ENCODE measurements around the gene TCP11L1.

TCP11L1 gene, protein sequence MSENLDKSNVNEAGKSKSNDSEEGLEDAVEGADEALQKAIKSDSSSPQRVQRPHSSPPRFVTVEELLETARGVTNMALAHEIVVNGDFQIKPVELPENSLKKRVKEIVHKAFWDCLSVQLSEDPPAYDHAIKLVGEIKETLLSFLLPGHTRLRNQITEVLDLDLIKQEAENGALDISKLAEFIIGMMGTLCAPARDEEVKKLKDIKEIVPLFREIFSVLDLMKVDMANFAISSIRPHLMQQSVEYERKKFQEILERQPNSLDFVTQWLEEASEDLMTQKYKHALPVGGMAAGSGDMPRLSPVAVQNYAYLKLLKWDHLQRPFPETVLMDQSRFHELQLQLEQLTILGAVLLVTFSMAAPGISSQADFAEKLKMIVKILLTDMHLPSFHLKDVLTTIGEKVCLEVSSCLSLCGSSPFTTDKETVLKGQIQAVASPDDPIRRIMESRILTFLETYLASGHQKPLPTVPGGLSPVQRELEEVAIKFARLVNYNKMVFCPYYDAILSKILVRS

DNA sequence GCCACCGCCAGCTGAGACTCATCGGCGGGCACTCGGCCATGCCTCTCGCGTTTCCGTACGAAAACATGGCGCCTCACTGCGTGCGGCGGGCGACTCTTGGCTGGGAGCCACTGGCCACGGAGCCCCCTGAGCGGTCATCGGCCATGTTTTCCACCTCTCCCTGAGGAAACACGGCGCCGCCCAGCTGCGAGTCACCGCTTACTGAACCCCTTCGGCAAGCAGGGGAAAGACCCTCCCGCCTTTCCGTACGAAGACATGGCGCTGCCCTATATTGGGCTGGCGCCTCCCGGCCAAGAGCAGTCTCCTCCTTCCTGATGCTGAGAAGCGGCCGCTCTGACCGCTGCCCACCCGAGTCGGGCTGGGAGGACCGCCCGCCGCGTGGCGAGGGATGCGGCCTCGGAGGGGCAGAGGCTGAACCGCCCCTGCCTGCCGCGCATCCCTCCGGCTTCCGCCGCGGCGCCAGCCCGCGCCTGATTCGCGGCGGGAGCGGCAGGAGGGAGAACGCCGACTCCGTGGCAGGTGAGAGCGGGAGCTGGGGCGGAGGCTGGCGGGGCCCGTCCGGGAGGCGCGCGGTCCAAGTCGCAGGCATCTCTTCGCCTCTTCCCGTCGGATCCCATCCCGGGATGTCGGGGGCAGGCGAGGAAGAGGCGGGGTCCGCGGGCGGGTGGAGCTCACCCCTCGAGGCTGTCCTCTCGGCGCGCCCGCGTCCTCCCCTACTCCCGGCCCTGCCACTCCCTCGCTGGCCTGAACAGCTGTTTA, at the start of gene TCP11L1:
Gene TCP11L1 (plus strand): TSS at position 299 of the 759 bp plus-strand sequence. CDS start 4,202 bp downstream, outside the sequence.
- DNase-seq = peak; percentile 74 to 82

DNA sequence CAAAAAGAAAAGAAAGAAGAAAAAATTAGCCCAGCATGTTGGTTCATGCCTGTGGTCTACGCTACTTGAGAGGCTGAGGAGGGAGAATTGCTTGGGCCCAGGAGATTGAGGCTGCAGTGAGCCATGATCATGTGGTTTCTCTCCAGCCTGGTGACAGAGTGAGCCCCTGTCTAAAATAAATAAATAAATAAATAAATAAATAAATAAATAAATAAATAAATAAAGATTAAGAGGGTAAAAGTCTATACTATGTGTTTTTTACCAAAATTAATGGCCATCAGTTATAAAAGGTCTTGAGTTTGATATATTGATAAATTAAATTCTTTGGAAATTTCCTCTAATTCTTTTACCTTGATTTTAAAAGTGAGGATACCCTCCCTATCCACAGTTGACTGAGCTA, 48.9 kb upstream of the TCP11L1 start:
- DNase-seq = no peak

DNA sequence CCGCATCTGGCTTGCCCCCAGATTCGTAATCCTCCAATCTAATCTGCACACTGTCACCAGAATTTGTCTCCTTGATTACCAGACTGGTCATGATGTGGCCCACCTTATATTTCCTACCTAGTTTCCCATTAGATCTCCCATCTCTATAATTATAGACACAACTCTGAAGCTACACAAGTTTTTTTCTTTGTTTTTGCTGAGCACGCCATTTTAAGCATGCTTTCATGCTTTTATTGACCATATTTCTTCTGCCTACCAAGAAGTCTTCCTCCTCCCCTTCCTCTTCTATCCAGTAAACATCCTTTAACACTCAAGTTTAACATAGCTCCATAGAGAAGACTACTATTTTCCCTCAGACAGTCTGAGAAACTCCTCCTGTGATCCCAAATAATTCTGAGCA, 47.9 kb upstream of the TCP11L1 start:
- no peak for DNase-seq

DNA sequence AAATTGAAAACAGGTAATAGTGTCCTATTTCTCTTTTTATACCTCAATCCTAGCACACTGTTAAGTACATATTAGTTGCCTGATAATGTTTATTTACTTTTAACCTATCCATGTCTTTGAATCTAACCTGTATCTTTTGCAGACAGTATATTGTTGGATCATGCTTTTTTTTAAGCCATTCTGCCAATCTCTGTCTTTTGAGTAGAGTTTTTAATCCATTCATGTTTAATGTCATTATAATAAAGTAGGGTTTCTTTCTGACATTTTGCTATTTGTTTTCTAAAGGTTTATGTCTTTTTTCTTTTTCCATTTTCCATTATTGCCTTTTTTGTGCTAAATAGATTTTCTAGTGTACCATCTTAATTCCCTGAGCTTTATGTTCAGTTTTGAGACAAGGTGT, 47.5 kb upstream of the TCP11L1 start:
- no peak for DNase-seq

DNA sequence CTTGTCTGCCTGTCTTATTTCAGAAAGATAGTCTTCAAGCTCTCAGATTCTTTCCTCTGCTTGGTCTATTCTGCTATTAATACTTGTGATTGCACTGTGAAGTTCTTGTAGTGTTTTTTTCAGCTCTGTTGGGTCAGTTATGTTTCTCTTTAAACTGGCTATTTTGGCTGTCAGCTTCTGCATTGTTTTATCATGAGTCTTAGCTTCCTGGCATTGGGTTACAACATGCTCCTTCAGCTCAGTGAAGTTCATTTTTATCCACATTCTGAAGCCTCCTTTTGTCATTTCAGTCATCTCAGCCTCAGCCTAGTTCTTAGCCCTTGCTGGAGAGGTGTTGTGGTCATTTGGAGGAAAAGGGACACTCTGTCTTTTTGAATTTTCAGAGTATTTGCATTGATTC, 39.2 kb upstream of the TCP11L1 start:
- no peak for DNase-seq

DNA sequence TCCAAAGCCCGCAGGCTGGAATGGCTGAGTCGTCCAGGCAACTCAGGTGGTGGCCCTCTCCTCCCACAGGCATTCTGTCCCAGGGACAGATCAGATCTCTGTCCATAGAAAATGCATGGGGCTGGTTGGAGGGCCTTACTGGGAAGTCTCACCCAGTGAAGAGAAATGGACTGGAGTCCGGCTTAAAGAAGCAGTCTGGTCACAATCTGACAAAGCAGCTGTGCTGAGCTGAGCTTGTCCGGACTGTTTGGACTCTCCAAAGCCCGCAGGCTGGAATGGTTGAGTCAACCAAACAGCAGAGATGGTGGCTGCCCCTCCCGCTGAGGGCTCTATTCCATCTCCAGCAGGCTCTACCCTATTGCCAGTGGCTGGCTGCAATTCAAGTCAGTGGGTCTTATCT, 38.1 kb upstream of the TCP11L1 start:
- no peak for DNase-seq

DNA sequence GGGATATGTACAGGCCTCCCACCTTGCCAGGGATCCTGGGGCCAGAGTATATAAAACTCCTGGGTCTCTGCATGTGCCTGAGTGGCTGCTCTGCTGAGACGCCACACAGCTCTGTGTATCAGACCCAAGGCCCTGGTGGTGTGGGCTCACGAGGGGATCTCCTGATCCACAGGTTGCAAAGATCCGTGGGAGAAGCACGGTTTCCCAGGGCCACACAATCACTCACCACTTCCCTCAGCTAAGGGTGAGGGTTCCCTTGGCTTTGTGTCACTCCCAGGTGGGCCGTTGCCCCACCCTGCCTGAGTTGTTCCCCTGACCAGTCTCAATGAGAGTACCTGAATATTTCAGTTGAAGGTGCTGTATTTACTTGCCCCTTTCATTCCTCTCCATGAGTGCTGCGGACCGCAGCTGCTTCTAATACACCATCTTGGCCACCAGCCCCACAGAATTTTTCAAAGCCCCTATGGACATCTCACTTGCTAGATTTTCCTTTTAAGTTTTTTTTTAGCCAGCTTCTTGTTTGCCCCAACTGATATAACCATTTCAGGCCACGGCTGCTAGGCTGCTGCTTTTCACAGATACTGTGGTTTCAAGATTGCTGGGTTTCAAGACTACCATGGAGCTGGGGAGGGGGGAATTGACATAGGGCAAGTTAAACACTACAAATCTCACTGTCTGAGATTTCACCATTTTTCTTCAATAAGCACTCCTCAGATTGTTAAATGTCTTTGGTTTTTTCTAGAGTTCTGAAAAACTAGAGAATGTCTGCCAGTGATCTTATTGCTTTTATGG, 37.4 kb upstream of the TCP11L1 start:
- DNase-seq = no peak

DNA sequence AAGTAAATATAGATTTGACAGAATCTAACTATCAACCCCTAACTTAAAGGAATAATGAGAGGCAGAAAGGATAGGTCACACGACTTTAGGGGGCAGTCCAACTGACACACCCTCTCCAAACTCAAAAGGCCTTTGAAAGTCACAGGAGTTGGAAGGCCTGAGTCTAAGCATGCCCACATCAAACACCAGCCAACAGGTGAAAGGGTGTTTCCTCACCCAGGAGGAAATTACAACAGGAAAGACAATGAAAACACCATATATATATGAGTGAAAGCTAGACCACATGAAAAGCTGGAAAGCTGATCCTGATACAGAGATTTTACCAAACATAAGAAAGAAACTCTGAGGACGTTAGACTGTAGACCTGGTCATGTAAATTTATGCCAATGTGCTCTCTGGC, 34.2 kb upstream of the TCP11L1 start:
- peak in 1 of 2 donors; percentile 43 for DNase-seq

DNA sequence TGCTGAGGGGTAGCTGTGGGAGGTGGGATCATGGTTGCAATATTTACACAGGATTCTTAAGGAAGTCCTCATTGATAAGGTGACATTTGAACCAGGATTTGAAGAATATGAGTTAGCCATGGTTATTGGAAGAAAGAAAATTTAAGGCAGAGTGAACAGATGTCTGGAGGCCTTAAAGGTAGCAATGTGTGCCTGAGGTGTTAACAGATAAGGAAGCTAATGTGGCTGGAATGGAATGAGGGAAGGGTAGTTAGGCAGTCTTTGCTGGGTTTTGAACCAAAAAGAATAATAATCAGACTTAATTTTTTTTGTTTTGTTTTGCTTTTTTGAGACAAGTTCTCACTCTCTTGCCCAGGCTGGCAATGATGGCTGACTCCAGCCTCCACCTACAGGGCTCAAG, 33.4 kb upstream of the TCP11L1 start:
- no peak for DNase-seq

DNA sequence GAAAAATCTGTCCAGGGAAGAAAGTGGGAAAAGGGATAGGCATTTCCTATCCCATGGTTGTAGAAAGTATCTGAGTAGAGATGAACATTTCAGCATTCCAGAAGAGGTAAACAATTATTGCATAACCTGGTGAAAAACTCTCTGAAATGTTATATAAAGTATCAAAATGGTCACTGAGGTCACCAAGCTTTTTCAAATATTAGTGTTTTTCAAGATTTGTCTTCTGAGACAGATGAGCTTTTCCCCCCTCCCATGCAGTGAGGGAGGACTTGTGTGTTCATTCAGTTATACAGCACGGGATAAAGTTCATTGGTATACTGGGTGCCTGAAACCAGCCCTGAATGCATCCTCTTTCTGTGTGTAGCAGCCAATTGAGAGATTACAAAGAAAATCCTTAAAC, 25.6 kb upstream of the TCP11L1 start:
- no peak for DNase-seq

DNA sequence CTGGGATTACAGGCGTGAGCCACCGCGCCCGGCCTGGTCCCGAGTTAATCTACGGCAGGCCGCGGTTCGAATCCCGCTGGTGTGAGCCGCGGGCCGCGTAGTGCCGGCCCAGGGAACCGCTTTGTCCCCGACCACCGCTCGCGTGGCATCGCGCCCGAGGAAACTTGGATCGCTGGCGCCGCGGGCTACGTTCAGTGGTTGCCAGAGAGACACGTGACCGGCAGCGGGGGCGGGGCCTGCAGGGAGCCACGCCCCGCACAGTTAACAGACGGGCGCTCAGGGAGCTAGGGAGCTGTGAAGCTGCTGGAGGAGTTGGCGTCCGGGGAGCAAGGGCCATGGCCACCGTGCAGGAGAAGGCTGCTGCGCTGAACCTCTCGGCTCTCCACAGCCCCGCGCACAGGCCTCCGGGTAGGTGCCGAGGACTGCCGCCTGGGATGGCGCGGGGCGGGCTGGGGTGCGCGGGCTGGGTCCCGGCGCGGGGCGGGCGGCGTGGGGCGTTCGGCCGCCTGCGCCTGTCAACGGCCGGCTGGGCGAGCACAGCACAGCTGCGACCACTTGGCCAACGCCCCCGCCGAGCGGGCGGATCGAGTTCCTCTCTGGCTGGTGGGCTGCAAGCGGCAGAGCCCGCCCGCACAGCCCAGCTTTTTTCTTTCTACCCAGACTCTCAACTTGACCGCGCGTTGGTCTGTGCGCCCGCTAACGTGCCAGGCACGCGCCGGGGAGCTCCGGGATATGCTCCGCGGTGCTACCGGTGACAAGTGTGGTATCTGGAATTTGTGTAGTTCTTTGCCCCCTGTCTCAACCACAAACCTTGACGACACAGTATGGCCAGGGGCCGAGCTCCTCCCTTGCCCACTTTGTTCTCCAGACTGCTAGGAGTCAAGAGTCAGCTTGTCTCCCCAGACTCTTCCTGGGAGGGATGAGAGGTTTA, 23.5 kb upstream of the TCP11L1 start, which contains the start of gene DEPDC7:
Gene DEPDC7 (plus strand): TSS at position 258 of the 931 bp plus-strand sequence. CDS start 78 bp downstream, at position 336.
- DNase-seq = peak; percentile 80 to 83

DNA sequence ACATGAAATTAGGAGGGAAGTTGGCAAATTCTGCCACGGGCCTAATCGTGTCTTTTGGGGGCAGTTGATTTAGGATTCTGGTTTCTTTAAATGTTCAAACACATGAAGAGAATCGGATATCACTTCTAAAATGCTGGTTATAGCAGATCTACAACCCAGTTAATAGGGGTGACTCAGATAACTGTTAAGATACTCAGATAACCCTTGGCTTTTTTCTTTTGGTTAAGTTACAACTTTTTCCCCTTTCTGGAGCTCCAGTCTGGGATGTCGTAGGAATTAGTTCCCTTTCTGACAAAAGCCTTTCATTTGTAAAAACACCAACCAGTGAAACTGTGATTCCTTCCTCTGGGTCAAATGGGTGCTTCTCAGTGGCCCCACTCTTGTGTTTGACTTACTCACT, 22.7 kb upstream of the TCP11L1 start:
- DNase-seq = no peak

DNA sequence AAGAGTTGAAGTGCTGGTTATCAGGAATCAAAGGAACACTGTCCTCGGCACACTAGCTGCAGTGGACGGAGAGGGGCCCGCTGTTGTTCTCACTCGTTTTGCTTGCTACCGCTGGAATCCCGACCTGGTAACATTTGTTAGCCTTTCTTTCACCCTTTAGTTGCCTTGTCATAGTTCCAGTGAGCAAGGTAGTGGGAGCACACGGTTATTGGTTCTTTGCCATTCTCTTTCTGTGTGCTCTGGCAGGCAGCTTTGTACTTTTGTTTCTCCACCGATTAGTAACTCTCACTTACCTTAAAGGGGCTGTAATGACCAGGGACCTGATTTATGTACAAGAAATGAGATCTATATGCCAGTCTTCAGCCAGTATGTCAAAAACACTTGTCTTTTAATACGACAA, 21.9 kb upstream of the TCP11L1 start:
- DNase-seq = no peak

DNA sequence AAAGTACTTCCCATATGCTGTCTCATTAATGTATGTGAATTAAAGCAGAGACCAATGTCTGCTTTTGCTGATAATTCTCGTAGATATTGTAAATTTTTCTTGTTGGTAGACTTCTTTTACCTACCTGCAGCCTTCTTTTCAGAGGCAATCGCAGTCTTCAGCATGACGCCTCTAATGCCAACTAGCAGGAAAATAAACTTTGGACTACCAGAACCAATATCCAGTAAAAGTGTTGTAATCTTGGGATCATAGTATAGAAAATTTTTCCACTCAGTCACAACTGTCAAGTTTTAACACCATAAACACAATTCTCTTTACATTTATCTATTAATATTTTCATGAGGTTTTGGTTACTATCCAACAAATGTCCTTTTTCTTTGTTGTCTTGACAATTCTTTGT, 21.4 kb upstream of the TCP11L1 start:
- DNase-seq = no peak

DNA sequence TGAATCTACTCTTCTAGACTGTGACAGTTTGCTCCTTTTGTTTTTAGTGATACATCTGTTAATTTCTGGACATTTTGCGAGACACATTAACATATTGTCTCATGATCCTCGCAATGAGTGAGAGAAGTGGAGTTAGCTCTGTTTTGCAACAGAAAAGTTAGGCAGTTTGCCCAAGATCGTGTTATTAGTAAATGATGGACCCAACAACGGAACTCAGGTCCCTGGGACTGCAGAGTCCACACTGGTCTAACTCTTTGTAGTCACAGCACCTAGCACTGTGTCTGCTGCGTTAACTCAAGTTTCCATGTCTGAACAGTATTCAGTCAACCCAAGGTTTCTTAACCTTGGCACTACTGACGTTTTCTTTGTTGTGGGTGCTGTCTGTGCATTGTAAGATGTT, 20.5 kb upstream of the TCP11L1 start:
- no peak for DNase-seq

DNA sequence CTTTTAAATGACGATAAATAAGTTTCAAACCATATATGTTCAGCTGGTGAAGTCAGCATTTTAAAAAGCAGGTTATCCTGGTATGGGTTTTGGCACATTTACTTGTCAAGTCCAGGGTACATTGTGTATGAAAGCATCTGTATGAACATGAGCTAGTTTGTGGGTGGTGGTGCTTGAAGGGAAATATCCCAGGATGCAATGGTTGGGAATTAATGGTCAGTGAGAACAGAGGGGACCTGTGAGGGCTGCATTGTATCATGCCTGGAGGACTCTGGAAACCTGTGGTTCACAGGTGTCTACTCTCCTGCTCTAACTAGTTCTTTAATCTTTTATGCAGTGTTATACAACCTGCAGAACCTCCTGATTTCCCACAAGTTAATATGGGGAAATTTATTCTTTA, 17.9 kb upstream of the TCP11L1 start:
- no peak for DNase-seq

DNA sequence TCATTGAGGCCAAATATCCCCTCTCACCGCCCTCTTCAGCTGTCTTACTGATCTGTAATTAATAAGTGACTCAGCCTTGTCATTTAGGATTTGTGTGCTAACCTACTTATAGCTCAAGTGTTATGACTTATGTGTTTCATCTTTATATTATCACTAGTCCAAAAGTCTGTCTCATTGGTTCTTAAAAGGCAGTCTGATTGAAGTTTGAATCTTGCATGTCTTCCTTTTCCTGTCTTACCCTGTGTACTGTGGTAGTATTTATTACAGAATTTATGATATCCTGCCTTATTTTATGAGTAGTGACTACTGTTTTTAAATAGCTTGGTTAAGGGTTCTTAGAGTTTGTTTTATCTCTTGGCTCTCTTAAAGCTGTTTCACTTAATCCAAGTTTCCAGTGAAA, 17.4 kb upstream of the TCP11L1 start:
- DNase-seq = no peak

DNA sequence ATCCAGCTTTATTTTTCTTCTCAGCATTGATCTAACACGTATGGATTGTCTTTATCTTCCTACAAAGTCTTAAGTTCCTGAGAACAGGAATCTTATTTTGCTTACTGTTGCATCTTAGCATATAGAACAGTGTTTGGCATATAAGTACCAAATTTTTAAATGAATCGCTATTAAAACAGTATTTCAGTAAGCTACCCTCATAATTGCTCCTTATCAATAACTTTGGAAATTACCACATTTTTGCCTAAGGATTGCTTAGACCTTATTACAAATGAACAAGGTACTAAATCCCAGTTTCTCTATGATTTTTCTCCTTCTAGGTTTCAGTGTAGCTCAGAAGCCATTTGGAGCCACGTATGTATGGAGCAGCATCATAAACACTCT, 14.0 kb upstream of the TCP11L1 start:
- no peak for DNase-seq

DNA sequence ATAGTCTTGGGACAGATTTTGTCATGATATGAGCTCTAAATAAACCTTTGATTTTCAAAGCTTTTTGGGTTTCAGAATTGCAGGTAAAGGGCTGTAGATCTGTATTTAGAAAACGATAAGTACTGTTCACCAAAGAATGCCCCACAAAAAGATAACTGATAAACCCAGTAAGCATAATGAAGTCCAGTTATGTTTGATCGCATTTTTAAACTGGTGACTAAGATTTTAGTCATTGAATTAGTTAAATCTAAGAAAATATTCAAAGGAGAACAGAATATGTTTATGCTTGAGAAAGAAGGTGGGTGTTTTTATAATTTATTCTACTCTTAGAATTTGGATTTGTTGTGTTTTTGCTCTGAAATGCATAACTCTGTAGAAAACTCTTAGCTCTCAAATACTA, 12.1 kb upstream of the TCP11L1 start:
- DNase-seq = no peak

DNA sequence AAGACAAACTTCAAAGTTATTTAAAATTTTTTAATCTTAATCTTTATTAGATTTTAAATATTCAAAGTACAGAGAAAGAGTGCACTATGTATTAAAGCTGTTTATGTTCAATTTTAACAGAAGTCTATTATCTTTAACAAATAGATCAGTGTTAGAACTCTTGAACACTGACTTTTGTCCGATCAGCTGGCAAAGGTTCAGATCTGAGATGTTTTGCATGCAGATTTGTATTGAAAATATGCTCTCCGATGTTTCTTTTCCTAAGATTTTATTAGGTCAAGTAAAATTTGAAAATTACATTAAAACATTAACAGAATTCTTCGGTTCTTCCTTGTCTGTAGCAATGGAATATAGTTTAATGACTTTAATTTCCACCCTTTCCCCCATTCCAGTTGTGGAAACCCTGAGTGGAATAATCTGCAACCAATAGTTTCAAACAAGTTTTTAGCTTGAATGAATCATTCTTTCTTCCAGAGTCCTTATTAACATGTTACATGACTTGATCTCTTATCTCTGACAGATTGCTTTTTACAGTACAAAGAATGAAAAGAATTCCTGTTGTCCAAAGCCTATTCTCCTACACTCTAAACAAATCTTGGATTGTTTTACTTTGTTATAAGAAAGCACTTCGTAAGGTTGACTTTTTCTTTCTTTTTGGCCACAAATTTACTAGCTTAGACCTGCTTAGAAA, 11.4 kb upstream of the TCP11L1 start:
- DNase-seq = no peak

DNA sequence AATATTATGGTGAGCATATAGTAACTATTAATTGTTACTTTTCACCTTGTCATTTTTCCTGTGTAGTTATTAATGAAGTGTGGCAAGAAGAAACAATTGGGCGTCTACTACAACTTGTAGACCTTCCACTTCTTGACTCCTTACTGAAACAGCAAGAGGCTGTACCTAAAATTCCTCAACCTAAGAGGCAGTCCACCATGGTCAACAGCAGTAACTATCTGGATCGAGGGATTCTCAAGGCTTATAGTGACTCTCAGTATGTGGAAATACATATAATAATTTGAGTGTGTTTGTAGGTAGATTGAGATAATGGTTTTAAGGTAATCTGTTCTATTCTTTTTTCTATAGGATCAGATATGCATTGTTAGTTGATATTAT, 10.8 kb upstream of the TCP11L1 start:
- no peak for DNase-seq
